DMS53 treated with DMSO at 0.1 percent for 48 hours (cell line): ENCODE results near the gene TAPBPL.
"Not testable (repeated sequence)": the region's sequence is repeated elsewhere in the genome, so short reads cannot be mapped to it uniquely, and the experiment has no call there.

Source experiments
- DNase-seq: peaks from one replicate; lab custom pipeline; 2025; ENCODE audit not compliant: unreplicated experiment; lab: John Stamatoyannopoulos, UW

The TAPBPL gene

DNA sequence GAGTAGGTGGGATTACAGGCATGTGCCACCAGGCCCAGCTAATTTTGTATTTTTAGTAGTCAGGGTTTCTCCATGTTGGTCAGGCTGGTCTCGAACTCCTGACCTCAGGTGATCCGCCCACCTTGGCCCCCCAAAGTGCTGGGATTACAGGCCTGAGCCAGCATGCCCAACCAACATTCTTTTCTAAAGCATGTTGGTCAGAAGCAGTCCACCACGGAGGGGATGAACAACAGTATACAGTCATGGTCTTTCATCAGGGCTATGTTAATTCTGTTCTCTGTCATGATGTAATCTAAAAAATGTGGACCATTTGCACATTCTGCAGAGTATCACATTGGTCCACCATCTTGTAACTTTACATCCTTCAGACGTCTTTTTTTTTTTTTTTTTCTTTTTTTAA lies 37.6 kb downstream of the TAPBPL start:
- DNase-seq = no peak

DNA sequence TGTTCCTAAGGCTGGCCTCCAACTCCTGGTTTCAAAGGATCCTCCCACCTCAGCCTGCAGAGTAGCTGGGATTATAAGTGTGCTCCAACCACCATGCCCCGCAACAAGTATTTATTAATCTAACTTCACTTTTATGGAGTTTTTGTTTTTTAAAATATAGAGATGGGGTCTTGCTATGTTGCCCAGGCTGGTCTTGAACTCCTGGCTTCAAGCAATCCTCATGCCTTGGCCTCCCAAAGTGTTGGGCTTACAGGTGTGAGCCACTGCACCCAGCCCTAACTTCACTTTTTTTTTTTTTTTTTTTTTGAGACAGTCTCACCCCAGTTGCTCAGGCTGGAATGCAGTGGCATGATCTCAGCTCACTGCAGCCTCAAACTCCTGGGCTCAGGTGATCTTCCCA lies 38.8 kb downstream of the TAPBPL start:
- not testable (repeated sequence) for DNase-seq

- DNase-seq = peak; percentile 98
Observed at GRCh38 chr12:6492838-6493496, 41.1 kb downstream of the TAPBPL start, which contains the start of gene MRPL51. Gene MRPL51, minus strand, starts transcription at chr12:6493262. Its CDS starts 126 bp downstream, at chr12:6493136.

DNA sequence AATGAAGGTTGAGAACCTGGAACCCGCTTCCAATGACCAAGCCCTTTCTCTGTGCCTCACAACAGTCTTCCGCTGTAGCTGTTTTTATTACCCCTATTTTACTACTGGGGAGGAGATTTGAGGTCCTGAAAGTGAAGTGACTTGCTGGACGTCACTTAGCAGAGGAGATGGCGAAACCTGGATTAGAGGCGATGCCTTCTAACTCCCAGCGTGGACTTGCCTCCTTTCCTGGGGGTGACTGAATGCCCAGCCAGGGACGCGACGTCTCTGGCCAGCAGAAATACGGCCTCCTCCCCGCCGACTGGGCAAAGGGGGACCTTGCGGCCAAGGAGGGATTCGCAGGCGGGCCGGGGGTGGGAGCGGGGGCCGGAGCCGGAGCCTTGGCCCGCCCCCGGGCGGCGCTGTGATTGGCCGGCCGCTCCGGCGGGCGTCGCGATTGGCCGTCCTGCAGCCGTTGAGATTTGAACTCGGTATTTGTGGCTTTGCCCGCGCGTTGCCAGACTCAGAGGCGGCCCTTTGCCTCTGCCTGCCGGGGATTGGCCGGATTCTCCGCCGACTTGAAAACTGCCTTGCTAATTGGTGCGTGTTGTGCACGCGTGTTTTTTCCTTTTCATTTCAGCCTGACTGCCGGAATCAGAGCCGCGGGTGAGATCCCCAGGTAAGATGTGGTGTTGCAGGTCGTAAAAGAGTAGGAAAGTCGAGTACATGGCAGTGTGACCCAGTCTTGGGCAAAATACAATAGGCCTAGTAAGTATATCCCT lies 41.8 kb downstream of the TAPBPL start, which contains the start of gene NCAPD2:
Gene NCAPD2, plus strand, starts transcription at position 606 of the 761 bp plus-strand sequence. CDS start 997 bp downstream, outside the sequence.
- peak; percentile 100 for DNase-seq

DNA sequence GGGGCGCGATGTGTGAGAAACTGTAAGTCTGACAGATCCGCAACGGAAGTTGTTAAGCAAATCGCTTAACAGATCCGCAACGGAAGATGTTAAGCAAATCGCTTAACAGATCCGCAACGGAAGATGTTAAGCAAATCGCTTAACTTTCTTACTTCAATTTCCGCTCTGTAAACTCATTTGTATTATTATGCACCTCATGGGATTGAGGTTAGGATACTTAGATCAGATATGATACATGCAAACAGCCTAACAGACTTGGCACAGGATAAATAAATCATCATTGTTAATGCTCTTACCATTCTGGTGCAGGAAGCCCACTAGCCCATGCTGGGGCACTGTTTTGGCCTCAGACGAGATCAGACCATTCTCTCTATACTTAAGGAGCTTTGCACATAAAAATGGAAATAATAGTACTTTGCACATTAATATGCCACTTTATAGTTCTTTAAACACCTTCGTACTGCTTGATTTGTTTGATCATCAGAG lies 42.5 kb downstream of the TAPBPL start:
- DNase-seq = no peak

DNA sequence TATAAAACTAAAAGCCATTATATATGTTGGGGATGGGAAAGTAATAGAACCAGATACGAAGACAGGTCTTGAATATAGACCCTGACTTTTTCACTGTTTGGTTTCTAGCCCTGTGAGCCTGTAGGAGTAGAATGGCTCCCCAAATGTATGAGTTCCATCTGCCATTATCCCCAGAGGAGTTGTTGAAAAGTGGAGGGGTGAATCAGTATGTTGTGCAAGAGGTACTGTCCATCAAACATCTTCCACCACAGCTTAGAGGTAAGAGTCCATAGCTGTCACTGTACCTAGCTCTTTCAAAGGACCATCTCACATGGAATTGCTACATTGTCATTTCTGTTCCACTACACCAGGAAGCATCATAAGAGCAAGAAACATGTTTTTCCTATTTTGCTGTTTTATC lies 43.1 kb downstream of the TAPBPL start:
- no peak for DNase-seq

DNA sequence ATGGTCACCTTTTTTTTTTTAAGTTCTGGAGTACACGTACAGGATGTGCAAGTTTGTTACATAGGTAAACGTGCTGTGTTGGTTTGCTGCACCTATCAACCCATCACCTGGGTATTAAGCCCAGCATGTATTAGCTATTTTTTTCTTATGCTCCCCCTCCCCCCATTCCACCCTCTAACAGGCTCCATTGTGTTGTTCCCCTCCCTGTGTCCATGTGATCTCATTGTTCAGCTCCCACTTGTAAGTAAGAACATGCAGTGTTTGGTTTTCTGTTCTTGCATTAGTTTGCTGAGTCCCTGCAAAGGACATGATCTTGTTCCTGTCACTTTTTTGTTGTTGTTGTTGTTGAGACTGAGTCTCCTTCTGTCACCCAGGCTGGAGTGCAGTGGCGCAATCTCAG lies 45.4 kb downstream of the TAPBPL start:
- not testable (repeated sequence) for DNase-seq

- no peak for DNase-seq
Observed at GRCh38 chr12:6500466-6500865, 48.6 kb downstream of the TAPBPL start.

DNA sequence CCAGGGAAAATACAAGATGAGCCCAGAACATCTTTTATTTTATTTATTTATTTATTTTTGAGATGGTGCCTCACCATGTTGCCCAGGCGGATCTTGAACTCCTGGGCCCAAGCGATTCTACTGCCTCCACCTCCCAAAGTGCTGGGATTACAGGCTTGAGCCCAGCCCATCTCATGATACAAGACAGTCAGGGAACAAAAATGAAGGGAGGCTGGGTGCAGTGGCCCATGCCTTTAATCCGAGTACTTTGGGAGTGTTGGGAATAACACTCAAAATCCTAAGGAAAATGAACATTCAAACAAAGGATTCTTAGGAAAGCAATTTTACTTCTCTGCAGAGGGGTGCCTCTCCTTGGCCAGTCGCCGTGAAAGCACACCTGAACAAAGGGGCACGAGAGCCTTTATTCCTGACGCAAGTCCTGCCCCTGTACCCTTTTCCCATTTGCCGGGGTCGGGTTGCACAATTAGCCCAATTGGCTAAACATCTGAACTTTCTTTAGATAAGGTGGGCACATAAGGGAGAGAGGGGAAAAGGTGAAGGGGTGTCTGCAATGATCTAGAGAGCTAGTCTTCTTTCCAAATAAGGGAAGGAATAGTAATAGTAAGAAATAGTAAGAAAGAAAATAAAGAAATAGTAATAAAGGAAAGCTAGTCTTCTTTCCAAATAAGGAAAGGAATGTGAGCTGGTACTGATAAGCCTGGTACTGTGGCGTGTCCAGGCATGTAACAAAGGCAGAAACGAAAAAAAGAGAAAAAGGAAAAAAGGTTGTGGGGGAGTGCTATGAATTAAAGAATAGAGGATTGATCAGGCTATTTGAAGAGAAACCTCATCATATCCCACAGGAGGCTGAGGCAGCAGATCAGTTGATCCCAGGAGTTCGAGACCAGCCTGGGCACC lies 55.5 kb downstream of the TAPBPL start:
- no peak for DNase-seq

DNA sequence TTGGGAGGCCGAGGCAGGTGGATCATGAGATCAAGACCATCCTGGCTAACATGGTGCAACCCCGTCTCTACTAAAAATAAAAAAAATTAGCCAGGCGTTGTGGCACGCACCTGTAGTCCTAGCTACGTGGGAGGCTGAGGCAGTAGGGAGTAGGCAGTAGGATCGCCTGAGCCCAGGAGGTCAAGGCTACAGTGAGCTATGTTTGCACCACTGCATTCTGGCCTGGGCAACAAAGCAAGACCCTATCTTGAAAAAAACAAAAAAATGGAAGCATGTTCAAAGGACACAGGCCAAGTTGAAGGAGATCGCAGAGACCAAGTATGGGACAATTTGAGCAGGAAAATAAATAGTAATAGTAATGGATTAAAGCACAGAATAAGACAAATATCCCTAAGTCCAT lies 56.2 kb downstream of the TAPBPL start:
- DNase-seq = no peak
